Posterior cingulate gyrus (tissue), 11 donors: ENCODE results near the gene PILRA.
"Not testable (repeated sequence)": the region's sequence is repeated elsewhere in the genome, so short reads cannot be mapped to it uniquely, and the experiment has no call there.

Source experiments
- DNase-seq, 10 donors: peaks; one replicate each; pipeline versions ENCODE4 v3.0.0 to v3.0.0-alpha.2; 2020 to 2021; ENCODE audit warnings: mixed read lengths in 3 of 10
- intact Hi-C: fragments of 100-400 bp; cut with DNase I; formaldehyde crosslinking; loops from one replicate; pipeline ENCODE4 v1.15.1; 2023

Gene PILRA

DNA sequence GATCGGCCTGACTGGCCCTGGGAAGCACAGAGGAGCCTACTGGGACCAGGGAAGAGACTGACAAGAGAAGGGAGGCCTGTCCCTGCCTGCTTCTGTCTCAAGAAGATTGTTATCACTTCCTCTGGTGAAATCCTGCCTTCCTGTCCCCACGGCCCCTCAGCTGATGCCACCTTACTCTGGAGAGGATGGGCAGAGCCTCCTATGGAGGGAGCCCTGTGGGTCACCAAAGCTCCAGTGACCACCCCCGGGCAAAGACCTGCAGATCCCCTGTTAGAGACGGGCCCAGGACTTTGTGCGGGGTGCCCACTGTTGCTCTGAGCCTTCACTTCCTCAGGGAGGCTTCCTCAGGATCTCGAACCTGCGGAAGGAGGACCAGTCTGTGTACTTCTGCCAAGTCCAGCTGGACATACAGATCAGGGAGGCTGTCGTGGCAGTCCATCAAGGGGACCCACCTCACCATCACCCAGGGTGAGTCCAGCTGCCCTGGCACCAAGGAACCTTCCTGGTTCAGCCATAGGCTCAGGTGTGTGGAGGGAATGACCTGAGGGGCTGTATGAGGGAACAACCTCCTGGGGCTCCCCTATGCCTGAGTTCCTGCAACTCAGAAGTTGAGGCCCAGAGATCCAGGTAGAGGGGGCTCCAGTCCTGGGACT, 16.7 kb upstream of the PILRA start:
- no peak for DNase-seq
- intact Hi-C loops: no loop called here

GRCh38 chr7:100357131-100357561, 16.1 kb upstream of the PILRA start:
- peak in 1 of 10 donors; percentile 40 for DNase-seq
- intact Hi-C loops: no loop called here

- intact Hi-C loops: no loop called here
- DNase-seq: peak in 1 of 10 donors; percentile 56
Observed at GRCh38 chr7:100358027-100358856, 15.0 kb upstream of the PILRA start, which contains the start of gene PILRB. Gene PILRB (plus strand): TSS chr7:100358117. CDS start chr7:100358303, 186 bp downstream.

- intact Hi-C loops: no loop called here
- peak in 1 of 10 donors; percentile 24 for DNase-seq
Observed at GRCh38 chr7:100358857-100359212, 14.5 kb upstream of the PILRA start.

GRCh38 chr7:100360135-100360854, 13.0 kb upstream of the PILRA start:
- DNase-seq: peak in 1 of 10 donors; percentile 44
- intact Hi-C loops: no loop called here

DNA sequence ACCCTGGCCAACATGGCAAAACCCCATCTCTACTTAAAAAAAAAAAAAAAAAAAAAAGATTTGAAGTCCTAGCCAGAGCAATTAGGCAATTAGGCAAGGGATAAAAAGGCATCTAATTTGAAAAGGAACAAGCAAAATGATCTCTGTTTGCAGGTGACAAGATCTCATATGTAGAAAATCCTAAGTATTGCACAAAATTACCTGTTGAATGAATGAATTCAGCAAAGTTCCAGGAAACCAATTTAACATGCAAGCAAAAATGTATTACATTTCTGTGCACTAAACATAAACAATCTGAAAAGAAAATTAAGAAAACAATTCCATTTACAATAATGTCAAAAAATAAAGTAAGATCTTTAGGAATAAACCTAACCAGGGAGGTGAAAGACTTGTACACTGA, 10.2 kb upstream of the PILRA start:
- no peak for DNase-seq
- intact Hi-C loops: no loop called here

- intact Hi-C loops, DNase-seq: not testable (repeated sequence)
Observed at GRCh38 chr7:100363797-100364196, 9.5 kb upstream of the PILRA start.

GRCh38 chr7:100364480-100364879, 8.8 kb upstream of the PILRA start:
- DNase-seq: no peak

DNA sequence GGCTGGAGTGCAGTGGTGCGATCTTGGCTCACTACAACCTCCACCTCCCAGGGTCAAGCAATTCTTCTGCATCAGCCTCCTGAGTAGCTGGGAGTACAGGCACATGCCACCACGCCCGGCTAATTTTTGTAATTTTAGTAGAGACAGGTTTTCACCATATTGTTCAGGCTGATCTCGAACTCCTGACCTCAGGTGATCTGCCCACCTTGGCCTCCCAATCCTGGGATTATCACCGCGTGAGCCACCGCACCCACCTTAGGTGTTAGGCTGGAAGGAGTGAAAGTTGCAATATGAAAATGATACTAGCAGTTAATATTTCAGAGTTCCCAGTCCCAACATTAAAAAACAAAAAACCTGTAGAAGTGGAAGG, 7.3 kb upstream of the PILRA start:
- intact Hi-C loops, DNase-seq: not testable (repeated sequence)

More at GRCh38 chr7:100364480-100364879, 8.8 kb upstream of the PILRA start:
- intact Hi-C loops: no loop called here

DNA sequence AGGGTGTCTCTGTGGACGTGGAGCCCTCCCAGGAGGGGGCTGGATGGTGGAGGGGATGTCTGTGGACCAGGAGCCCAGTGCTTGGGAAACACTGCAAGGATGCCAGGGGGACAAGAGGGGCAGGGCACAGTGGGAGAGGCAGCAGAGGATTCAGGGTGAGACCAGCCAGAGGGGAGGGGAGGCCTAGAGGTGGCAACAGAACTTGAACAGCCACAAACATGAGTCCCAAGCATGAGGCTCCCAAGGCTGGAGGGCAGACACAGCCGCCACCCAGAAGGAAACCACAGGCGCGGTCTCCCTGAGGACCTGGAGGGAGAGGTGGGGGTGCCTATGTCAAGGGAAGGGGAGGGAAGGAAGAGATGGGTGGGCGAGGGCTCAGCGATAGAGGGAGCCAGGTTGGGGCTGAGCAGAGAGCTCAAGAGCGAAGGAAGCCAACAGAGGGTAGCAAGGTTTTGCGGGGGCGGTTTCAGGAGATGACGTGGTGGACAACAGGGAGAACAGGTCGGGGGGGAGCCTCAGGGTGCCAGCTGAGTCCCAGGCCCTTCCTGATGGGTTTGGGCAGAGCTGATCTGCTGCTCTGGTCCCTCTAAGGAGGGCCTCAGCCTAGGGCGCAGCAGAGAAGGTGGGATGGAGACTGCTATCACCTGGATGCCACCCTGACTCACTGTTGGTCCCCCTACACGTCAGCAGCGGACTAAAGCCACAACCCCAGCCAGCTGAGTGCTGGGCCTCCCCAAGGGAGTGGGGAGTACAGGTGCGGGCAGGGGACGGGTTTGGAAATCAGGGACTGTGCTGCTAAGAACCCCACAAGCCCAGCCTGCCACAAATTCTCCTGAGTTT, 6.7 kb upstream of the PILRA start:
- intact Hi-C loops: no loop called here
- no peak for DNase-seq

DNA sequence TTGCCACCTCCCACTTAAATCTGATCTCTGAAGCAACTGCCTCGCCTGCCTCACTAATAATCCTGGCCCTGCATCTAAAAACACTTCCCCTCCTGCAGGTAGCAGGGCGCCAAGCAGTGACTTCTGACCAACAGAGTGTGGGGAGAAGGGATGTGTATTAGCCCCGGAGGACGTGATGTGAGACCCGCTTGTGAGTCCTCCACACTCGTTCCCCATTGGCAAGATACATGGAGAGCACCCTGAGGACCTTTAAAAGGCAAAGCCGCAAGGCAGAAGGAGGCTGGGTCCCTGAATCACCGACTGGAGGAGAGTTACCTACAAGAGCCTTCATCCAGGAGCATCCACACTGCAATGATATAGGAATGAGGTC, 6.1 kb upstream of the PILRA start:
- DNase-seq: no peak
- intact Hi-C loops: no loop called here

DNA sequence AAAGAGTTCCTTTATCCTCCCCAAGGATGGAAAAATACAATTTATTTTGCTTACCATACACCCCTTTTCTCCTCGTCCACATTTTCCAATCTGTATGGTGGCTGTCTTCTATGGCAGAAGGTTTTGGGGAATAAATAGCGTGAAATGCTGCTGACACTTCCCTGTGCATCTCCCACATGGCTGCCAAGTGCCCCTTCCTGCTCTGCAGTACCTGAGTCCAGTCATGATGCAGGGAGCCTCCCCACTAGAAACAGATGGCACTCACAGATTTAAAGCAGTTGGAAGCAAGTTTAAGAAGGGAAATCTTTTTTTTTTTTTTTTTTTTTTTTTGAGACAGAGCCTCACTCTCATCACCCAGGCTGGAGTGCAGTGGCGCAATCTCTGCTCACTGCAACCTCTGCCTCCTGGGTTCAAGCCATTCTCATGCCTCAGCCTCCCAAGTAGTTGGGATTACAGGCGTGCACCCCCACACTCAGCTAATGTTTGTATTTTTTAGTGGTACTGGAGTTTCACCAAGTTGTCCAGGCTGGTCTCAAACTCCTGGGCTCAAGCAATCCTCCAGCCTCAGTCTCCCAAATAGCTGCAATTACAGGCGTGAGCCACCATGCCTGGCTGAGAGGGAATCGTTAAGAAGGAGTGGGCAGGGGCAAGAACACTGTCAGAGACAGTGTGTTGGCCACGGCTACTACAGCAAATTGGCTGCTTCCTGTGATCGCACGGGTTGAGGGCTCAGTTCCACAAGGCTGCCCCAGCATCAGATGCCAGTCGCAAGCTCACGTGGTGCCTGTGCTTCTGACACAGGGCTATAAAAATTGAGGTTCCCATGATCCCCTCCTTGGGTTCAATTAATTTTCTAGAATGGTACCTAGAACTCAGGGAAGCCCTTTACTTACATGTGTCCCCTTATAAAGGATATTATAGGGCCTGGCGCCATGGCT, 5.3 kb upstream of the PILRA start:
- intact Hi-C loops: no loop called here
- DNase-seq: peak in 1 of 10 donors; percentile 76

DNA sequence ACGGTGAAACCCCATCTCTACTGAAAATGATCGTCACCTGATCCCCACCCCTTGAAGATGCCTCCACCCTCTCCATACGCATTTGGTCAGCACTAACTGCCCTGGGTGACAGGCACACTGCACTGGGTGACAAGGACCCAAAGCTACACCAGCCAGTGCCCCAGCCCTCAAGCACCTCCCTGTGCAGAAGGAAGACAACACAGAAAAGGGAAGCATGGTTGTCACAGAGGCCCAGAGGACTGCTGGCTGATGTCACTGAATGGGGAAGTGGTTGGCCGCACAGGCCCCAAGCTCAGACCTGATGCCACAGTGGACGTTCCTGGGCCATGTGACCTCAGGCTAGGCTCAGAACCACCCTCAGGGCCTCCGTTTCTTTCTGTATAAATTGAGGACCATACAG, 4.2 kb upstream of the PILRA start:
- peak in 8 of 10 donors; percentile 19 to 86 (median 47) for DNase-seq

DNA sequence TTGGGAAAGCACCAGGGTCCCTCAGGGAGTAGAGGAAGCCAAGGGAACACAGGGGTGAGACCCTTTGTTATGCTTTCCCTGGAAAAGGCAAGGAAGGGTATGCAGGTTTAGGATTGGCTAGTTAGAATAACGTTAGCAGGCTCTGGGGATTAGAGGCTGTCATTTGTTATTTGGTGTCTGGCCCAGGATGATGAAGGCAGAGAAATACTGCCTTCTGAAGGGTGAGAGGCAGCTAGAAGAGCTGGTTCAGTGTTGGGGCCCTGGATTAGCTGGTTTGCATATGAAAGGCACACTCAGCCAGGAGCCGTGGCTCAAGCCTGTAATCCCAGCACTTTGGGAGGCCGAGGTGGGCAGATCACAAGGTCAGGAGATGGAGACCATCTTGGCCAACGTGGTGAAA, 3.0 kb upstream of the PILRA start:
- intact Hi-C loops: no loop called here
- DNase-seq: peak in 1 of 10 donors; percentile 28

More for the DNA sequence above, 4.2 kb upstream of the PILRA start:
- intact Hi-C loops: no loop called here

- intact Hi-C loops: no loop called here
- DNase-seq: peak in 1 of 10 donors; percentile 16
Observed at GRCh38 chr7:100370746-100371145, 2.5 kb upstream of the PILRA start.

DNA sequence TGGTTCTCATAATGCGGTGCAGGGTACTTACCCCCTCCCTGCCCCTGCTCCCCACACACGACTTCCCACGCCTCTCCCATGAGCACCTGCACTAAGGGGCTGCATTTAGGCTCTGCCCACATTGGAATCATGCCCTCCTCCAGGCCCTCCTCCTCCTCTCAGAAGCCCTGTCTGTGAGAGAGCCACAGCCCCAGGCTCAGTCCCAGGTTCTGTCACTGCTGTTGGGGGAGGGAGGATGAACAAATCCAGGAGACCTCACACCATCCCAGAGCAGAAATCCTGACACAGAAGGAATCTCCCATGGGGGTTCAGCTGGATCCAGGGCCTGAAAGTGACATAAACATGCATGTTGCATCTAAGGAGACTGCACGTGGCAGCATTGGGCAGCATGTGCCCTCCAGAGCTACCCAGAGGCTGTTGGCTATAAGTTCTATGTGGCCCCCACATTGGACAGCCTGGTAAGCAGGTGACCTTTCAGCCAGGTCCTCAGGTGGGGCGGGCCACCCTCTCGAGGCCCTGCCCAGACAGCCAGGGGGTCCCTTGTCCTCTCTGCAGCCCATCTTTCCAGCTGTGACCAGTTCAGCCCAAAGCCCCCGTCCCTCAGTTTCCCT, 1.6 kb upstream of the PILRA start:
- intact Hi-C loops: no loop called here
- DNase-seq: no peak

- DNase-seq: no peak
- intact Hi-C loops: no loop called here
Observed at GRCh38 chr7:100372256-100372655, 1.0 kb upstream of the PILRA start.

DNA sequence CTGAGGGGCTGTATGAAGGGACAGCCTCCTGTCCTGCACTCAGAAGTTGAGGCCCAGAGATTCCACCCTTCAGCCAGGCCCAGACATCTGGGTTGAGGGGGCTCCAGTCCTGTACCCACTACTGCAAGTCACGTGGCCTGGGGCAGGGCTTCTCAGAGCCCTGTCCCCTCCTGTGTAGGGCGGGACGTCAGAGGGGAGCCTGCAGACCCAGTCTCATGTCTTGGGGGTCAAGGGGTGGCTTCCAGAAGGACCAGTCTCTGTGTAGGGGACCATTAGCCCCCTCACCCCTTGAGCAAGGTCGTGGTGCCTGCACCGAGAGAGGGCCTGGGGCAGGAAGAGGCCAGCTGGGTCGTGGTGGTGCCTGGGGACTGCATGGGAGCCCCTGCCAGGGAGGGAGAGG, 593 bp upstream of the PILRA start:
- intact Hi-C loops: no loop called here
- DNase-seq: no peak
